Mesendoderm (in vitro differentiated cells): ENCODE data around the gene GSAP.
A peak's percentile ranks its signal among the peaks of the same experiment; 100 is the strongest.

Source experiments
- DNase-seq: peaks from one replicate; pipeline ENCODE4 v3.0.0; 2013
- H2AK5ac ChIP-seq: 2 replicates; pipeline ENCODE4 v1.6.1; 2013; ENCODE audit warnings: low read length, inconsistent platforms
- H2BK120ac ChIP-seq: 2 replicates; pipeline ENCODE4 v1.6.1; 2013; ENCODE audit warnings: low read depth, mild to moderate bottlenecking, low read length, moderate library complexity, mixed read lengths
- H2BK15ac ChIP-seq: replicated peaks from 2 replicates; pipeline ENCODE4 v1.6.1; 2013; ENCODE audit warnings: low read depth, mild to moderate bottlenecking, moderate library complexity
- H2BK5ac ChIP-seq: 2 replicates; pipeline ENCODE4 v1.6.1; 2013; ENCODE audit warnings: low read length, inconsistent platforms
- H3K18ac ChIP-seq: 2 replicates; pipeline ENCODE4 v1.6.1; 2013; ENCODE audit warnings: mild to moderate bottlenecking, low read length, mixed read lengths
- H3K23ac ChIP-seq: one replicate; pipeline ENCODE4 v1.6.1; 2013; ENCODE audit warnings: low read length
- H3K27ac ChIP-seq: 2 replicates; pipeline ENCODE4 v1.5.1; 2013; ENCODE audit warnings: low read depth, mild to moderate bottlenecking, inconsistent platforms, low read length, moderate library complexity
- H3K27me3 ChIP-seq: 2 replicates; pipeline ENCODE4 v1.6.1; 2013; ENCODE audit warnings: low read length, control low read depth, mild to moderate bottlenecking, inconsistent platforms; ENCODE audit not compliant: insufficient read depth, poor library complexity
- H3K36me3 ChIP-seq: 2 replicates; pipeline ENCODE4 v1.6.1; 2013; ENCODE audit warnings: low read length, inconsistent platforms; ENCODE audit not compliant: control insufficient read depth, insufficient read depth
- H3K4ac ChIP-seq: one replicate; pipeline ENCODE4 v1.6.1; 2013; ENCODE audit warnings: low read depth, mild to moderate bottlenecking, low read length, moderate library complexity
- H3K4me1 ChIP-seq: 2 replicates; pipeline ENCODE4 v1.6.1; 2013; ENCODE audit warnings: low read depth, low read length, inconsistent platforms; ENCODE audit not compliant: control insufficient read depth
- H3K4me2 ChIP-seq: 2 replicates; pipeline ENCODE4 v1.6.1; 2013; ENCODE audit warnings: low read length
- H3K4me3 ChIP-seq: 2 replicates; pipeline ENCODE4 v1.5.1; 2013; ENCODE audit warnings: mild to moderate bottlenecking, low read length
- H3K56ac ChIP-seq: one replicate; pipeline ENCODE4 v1.6.1; 2013; ENCODE audit warnings: low read length
- H3K79me1 ChIP-seq: 2 replicates; pipeline ENCODE4 v1.6.1; 2013; ENCODE audit warnings: low read length, inconsistent platforms
- H3K79me2 ChIP-seq: 2 replicates; pipeline ENCODE4 v1.6.1; 2013; ENCODE audit warnings: mild to moderate bottlenecking, low read length; ENCODE audit not compliant: control insufficient read depth, insufficient read depth
- H3K9ac ChIP-seq: 2 replicates; pipeline ENCODE4 v1.6.1; 2013; ENCODE audit warnings: low read length, inconsistent platforms
- H4K5ac ChIP-seq: one replicate; pipeline ENCODE4 v1.6.1; 2013; ENCODE audit warnings: low read length
- H4K8ac ChIP-seq: one replicate; pipeline ENCODE4 v1.6.1; 2013; ENCODE audit warnings: low read depth, mild to moderate bottlenecking, control low read depth, low read length, moderate library complexity
- WGBS: extraction: QIAGEN DNeasy Blood & Tissue Kit; methylation state at CpG from one replicate; pipeline ENCODE4 v1.1.7; 2013; ENCODE audit warnings: low lambda C conversion rate, missing lambda C conversion rate; ENCODE audit not compliant: insufficient coverage; ENCODE audit errors: extremely low coverage; 5-methylcytosine and 5-hydroxymethylcytosine counted together

GSAP gene

DNA sequence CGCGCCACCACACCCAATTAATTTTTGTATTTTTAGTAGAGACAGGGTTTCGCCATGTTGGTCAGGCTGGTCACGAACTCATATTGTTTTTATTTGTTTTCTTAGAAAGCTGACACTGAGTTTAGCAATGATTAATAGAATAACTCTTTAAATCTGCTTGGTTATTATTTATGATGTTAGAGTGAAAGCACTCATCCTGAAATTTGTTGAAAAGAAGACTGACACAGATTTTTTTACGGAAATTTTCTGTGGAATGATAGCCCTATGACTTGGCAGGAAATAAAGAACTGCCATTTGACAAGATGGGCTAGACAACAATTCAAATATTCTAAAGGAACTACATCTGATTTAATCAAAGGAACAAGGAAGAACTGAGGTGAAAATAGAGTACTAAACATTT is 4.3 kb upstream of the GSAP start:
- no peak overlapping the region for H3K9ac ChIP-seq
- no peak overlapping the region for H3K4ac ChIP-seq
- no CpG with 5 or more reads among the region's 5 CpGs for WGBS
- H3K79me1 ChIP-seq: no peaks in the 10 kb centered on the region
- H3K56ac ChIP-seq: no peak overlapping the region
- DNase-seq: no peak
- H3K4me3 ChIP-seq: no peak overlapping the region
- H3K4me2 ChIP-seq: no peak overlapping the region
- H3K27me3 ChIP-seq: peaks cover 2% of the 10 kb centered on the region
- H2BK120ac ChIP-seq: no peak overlapping the region
- no peak overlapping the region for H2AK5ac ChIP-seq
- no peak overlapping the region for H2BK5ac ChIP-seq
- no peak overlapping the region for H2BK15ac ChIP-seq
- H4K8ac ChIP-seq: no peak overlapping the region
- no peaks in the 10 kb centered on the region for H3K4me1 ChIP-seq
- no peaks in the 10 kb centered on the region for H3K36me3 ChIP-seq
- no peak overlapping the region for H3K18ac ChIP-seq
- H3K79me2 ChIP-seq: no peaks in the 10 kb centered on the region
- no peak overlapping the region for H4K5ac ChIP-seq
- no peak overlapping the region for H3K27ac ChIP-seq
- H3K23ac ChIP-seq: no peak overlapping the region

DNA sequence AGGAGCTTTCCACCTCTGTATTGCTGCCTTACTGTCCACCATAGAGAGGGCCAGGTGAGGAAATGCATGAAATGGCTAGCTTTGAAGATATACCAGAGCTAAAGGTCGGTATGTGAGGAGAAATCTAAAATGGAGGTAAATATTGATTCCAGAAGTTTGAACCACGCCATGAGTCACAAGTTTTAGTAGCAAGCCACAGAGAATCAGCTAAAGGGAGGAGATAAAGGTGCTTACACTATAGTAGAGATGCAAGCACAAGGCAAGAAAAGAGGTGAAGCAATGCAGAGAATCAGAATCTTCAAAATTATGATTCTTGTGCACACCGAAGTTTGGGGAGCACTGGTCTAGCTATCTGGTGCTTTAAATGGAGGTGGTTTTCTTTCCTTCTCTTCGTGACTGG is 3.0 kb upstream of the GSAP start:
- no peak overlapping the region for H3K23ac ChIP-seq
- H3K56ac ChIP-seq: no peak overlapping the region
- no peak overlapping the region for H3K4me3 ChIP-seq
- no peak overlapping the region for H3K18ac ChIP-seq
- no peak overlapping the region for H3K4me2 ChIP-seq
- no peak for DNase-seq
- no peak overlapping the region for H3K27ac ChIP-seq
- no peaks in the 10 kb centered on the region for H3K79me1 ChIP-seq
- H2BK15ac ChIP-seq: no peak overlapping the region
- H2BK120ac ChIP-seq: no peak overlapping the region
- no peak overlapping the region for H2BK5ac ChIP-seq
- no peak overlapping the region for H2AK5ac ChIP-seq
- H3K4me1 ChIP-seq: no peaks in the 10 kb centered on the region
- H3K36me3 ChIP-seq: no peaks in the 10 kb centered on the region
- peaks cover 5% of the 10 kb centered on the region for H3K27me3 ChIP-seq
- no peak overlapping the region for H4K5ac ChIP-seq
- no peaks in the 10 kb centered on the region for H3K79me2 ChIP-seq
- no peak overlapping the region for H3K9ac ChIP-seq
- H4K8ac ChIP-seq: no peak overlapping the region
- no CpG with 5 or more reads among the region's 4 CpGs for WGBS
- H3K4ac ChIP-seq: no peak overlapping the region

DNA sequence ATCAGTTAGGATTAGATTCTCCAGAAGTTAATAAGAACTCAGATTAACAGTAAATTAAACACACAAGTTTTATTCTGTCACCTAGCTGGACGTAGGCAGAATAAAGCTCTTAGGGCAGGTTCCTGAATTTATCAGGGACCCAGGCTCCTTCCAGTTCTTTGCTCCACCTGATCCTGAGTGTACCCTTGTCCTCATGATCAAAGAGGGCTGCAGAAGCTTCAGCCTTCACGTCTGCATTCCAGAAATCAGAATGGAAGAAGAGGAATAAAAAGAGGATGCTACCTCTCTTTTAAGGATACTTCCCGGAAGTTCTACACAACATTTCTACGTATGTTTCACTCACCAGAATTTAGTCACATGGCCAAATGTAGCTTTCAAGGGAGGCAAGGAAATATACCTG is 1.7 kb upstream of the GSAP start:
- H3K79me1 ChIP-seq: no peaks in the 10 kb centered on the region
- H2BK15ac ChIP-seq: no peak overlapping the region
- no peak overlapping the region for H4K5ac ChIP-seq
- no peak overlapping the region for H2BK120ac ChIP-seq
- no peaks in the 10 kb centered on the region for H3K4me1 ChIP-seq
- no peak overlapping the region for H3K23ac ChIP-seq
- no peak overlapping the region for H3K18ac ChIP-seq
- WGBS: no CpG with 5 or more reads among the region's 4 CpGs
- H3K4ac ChIP-seq: no peak overlapping the region
- H4K8ac ChIP-seq: no peak overlapping the region
- H2BK5ac ChIP-seq: no peak overlapping the region
- H3K27ac ChIP-seq: no peak overlapping the region
- no peak overlapping the region for H3K9ac ChIP-seq
- no peak overlapping the region for H2AK5ac ChIP-seq
- no peak overlapping the region for H3K4me3 ChIP-seq
- peaks cover 5% of the 10 kb centered on the region for H3K27me3 ChIP-seq
- H3K56ac ChIP-seq: no peak overlapping the region
- no peak for DNase-seq
- H3K36me3 ChIP-seq: no peaks in the 10 kb centered on the region
- H3K79me2 ChIP-seq: no peaks in the 10 kb centered on the region
- H3K4me2 ChIP-seq: no peak overlapping the region

DNA sequence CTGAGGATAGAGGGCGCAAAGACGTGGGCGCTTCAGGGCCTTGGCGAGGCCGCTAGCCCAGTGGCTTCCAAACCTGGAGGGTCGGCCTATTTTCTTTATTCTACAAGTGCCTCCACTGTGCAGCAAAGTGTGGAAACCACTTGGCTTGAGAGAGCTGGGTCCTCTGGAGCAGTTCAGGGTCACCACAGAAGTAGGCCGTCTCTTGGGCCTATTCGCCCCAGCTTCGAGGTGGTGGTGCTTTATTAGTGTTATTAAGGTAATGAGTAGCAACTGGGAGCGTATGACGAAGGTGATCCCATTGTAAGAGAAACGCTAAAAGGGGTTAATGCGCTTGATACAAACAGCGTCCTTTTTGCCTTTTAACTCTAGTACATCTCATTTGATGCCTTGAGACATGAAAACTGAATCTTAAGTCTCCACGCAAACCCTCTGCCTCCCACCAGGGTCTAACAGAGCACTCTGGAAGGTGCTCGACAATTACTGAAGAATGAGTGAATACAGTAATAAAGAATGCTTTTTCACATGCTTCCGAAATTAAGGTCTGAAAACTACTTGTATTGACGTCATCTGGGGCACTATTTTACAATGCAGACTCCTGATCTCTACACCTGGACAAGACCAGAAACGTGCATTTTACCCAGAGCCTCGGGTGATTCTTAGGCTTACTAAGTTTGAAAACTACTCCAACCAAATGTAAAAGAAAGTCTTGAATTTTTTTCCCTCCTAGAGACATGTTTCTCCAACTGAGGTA is 647 bp upstream of the GSAP start:
- H4K8ac ChIP-seq: no peak overlapping the region
- H3K4me3 ChIP-seq: no peak overlapping the region
- no peak overlapping the region for H4K5ac ChIP-seq
- peak overlapping the region; percentile 19 for H3K4me2 ChIP-seq
- H3K27ac ChIP-seq: no peak overlapping the region
- H3K9ac ChIP-seq: peak overlapping the region; percentile 23
- peak; percentile 47 for DNase-seq
- no peak overlapping the region for H2BK15ac ChIP-seq
- H3K79me2 ChIP-seq: no peaks in the 10 kb centered on the region
- no peaks in the 10 kb centered on the region for H3K79me1 ChIP-seq
- H3K4me1 ChIP-seq: no peaks in the 10 kb centered on the region
- no peak overlapping the region for H3K4ac ChIP-seq
- no CpG with 5 or more reads among the region's 20 CpGs for WGBS
- no peak overlapping the region for H3K23ac ChIP-seq
- no peak overlapping the region for H3K18ac ChIP-seq
- H2AK5ac ChIP-seq: no peak overlapping the region
- H2BK120ac ChIP-seq: no peak overlapping the region
- H3K36me3 ChIP-seq: no peaks in the 10 kb centered on the region
- H3K56ac ChIP-seq: peak overlapping the region; percentile 75
- H2BK5ac ChIP-seq: no peak overlapping the region
- H3K27me3 ChIP-seq: peaks cover 5% of the 10 kb centered on the region

DNA sequence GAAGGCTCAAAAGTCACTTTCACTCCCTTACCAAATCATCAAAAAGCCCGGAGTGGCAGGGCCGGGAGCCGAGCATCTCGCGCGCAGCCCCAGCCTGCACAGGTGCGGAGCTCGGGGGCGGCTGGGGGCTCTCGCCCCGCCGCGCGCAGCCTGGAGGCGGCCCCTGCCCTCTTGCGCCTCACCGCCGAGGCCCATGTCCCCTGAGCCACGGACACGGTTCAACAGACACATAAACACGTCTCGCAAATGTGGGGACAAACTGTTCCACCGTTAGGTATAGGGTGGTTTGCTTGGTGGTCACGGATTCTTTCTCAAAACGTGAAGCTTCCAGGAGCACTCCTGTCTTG is 700 bp downstream of the GSAP start:
- WGBS: no CpG with 5 or more reads among the region's 25 CpGs

DNA sequence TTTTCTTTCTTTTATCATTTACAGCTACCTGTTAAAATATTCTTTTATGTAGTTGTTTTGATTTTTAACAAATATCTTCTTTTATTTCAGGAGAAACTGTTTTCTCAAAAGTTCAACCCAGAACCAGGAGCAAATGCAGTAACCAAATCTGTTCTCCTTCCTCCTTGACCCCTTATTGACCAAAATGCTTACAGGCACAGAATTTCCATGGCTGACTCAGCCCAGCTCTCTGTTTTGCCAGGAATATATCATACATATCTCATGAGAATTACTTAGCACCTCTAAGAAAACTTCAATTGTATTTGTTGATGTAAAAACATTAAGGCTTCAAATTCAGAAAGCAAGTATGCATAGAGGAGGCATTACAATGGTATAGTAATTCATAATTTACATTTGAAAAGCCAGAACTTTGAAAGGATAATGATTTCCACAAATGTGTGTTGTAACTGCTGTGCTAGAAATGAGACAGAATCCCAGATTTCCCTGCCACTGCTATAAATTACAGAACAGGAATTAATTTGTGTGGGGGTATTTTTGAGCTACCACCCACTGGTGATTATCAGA is 2.2 kb downstream of the GSAP start:
- Histone ChIP-seq H3K36me3 (no peaks in the 10 kb centered on the region), H2BK120ac (no peak overlapping the region), H4K8ac (no peak overlapping the region), H2BK5ac (no peak overlapping the region), H3K4me2 (no peak overlapping the region), H3K79me2 (no peaks in the 10 kb centered on the region), H3K27me3 (peaks cover 5% of the 10 kb centered on the region), H3K56ac (no peak overlapping the region), H3K18ac (no peak overlapping the region), H3K23ac (no peak overlapping the region), H2AK5ac (no peak overlapping the region), H3K4me1 (no peaks in the 10 kb centered on the region), H3K4ac (no peak overlapping the region), H4K5ac (no peak overlapping the region), H3K79me1 (no peaks in the 10 kb centered on the region), H3K9ac (no peak overlapping the region), H3K27ac (no peak overlapping the region), H3K4me3 (no peak overlapping the region), H2BK15ac (no peak overlapping the region)
- DNase-seq: no peak

More for the DNA sequence above, 700 bp downstream of the GSAP start:
- H3K27me3 ChIP-seq: peaks cover 5% of the 10 kb centered on the region
- H3K79me1 ChIP-seq: no peaks in the 10 kb centered on the region
- no peaks in the 10 kb centered on the region for H3K79me2 ChIP-seq
- no peaks in the 10 kb centered on the region for H3K4me1 ChIP-seq
- no peak for DNase-seq
- no peak overlapping the region for H3K23ac ChIP-seq
- peak overlapping the region; percentile 75 for H3K56ac ChIP-seq
- peak overlapping the region; percentile 15 for H3K4me3 ChIP-seq
- H4K8ac ChIP-seq: no peak overlapping the region
- no peak overlapping the region for H3K27ac ChIP-seq
- H4K5ac ChIP-seq: no peak overlapping the region
- H2AK5ac ChIP-seq: no peak overlapping the region
- no peak overlapping the region for H2BK120ac ChIP-seq
- no peak overlapping the region for H2BK5ac ChIP-seq
- no peak overlapping the region for H3K4ac ChIP-seq
- no peaks in the 10 kb centered on the region for H3K36me3 ChIP-seq
- no peak overlapping the region for H2BK15ac ChIP-seq
- no peak overlapping the region for H3K18ac ChIP-seq
- H3K4me2 ChIP-seq: peak overlapping the region; percentile 58
- H3K9ac ChIP-seq: peak overlapping the region; percentile 44
